DOHH2 (cell line): ENCODE results near the gene ATG16L1.

Experiments
- H3F3A ChIP-seq: fragments of 200-600 bp; sonication (generic), shearing (Covaris generic); 2 replicates; pipeline ENCODE4 v1.6.0; 2016; ENCODE audit warnings: antibody characterized with exemption, mild to moderate bottlenecking; ENCODE audit not compliant: control insufficient read depth, insufficient read depth
- H3K27ac ChIP-seq: fragments of 200-600 bp; sonication (generic); 2 replicates; pipeline ENCODE4 v1.5.1; 2014; ENCODE audit warnings: low read depth, mild to moderate bottlenecking, low read length, moderate library complexity
- H3K27me3 ChIP-seq: fragments of 200-600 bp; sonication (generic); 2 replicates; pipeline ENCODE4 v1.6.1; 2014; ENCODE audit warnings: mild to moderate bottlenecking, low read length, mixed read lengths; ENCODE audit not compliant: control insufficient read depth
- H3K36me3 ChIP-seq: fragments of 200-600 bp; sonication (generic); 2 replicates; pipeline ENCODE4 v1.6.1; 2014; ENCODE audit warnings: mild to moderate bottlenecking, low read length, moderate library complexity, mixed read lengths; ENCODE audit not compliant: control insufficient read depth
- H3K4me1 ChIP-seq: fragments of 200-600 bp; sonication (generic); 2 replicates; pipeline ENCODE4 v1.6.1; 2014; ENCODE audit warnings: mild to moderate bottlenecking, low read length, mixed read lengths; ENCODE audit not compliant: control insufficient read depth
- H3K4me2 ChIP-seq: fragments of 200-600 bp; sonication (generic); 2 replicates; pipeline ENCODE4 v1.6.0; 2014; ENCODE audit warnings: mild to moderate bottlenecking, low read length, moderate library complexity
- H3K4me3 ChIP-seq: fragments of 200-600 bp; sonication (generic); 2 replicates; pipeline ENCODE4 v1.5.1; 2014; ENCODE audit warnings: mild to moderate bottlenecking, low read length, mixed read lengths
- H3K79me2 ChIP-seq: fragments of 200-600 bp; sonication (generic); 2 replicates; pipeline ENCODE4 v1.6.1; 2014; ENCODE audit warnings: mild to moderate bottlenecking, low read length, mixed read lengths; ENCODE audit not compliant: control insufficient read depth
- H3K9me2 ChIP-seq: fragments of 200-600 bp; sonication (generic); replicated peaks from 2 replicates; pipeline ENCODE4 v1.6.1; 2014; ENCODE audit warnings: mild to moderate bottlenecking, low read length, mixed read lengths; ENCODE audit not compliant: control insufficient read depth
- H3K9me3 ChIP-seq: fragments of 200-600 bp; sonication (generic); 2 replicates; pipeline ENCODE4 v1.6.1; 2014; ENCODE audit warnings: antibody characterized with exemption, low read length, mixed read lengths; ENCODE audit not compliant: control insufficient read depth, insufficient read depth
- H4K20me1 ChIP-seq: fragments of 200-600 bp; sonication (generic); 2 replicates; pipeline ENCODE4 v1.6.0; 2014; ENCODE audit warnings: low read depth, mild to moderate bottlenecking, antibody characterized with exemption, low read length, moderate library complexity; ENCODE audit not compliant: control insufficient read depth, insufficient read depth
- EZH2phosphoT487 ChIP-seq: fragments of 200-600 bp; sonication (generic); IDR thresholded peaks from 2 replicates; pipeline ENCODE4 v1.6.1; 2017; ENCODE audit warnings: borderline replicate concordance, mild to moderate bottlenecking, antibody characterized with exemption, low read length, moderate library complexity, mixed read lengths
- TF ChIP-seq, protein P1 (sequence below): fragments of 200-600 bp; sonication (generic); IDR thresholded peaks from one replicate; pipeline ENCODE4 v1.5.1; 2014; ENCODE audit warnings: antibody characterized with exemption, mild to moderate bottlenecking, low read depth, low read length; ENCODE audit not compliant: poor library complexity, severe bottlenecking

The ATG16L1 gene

DNA sequence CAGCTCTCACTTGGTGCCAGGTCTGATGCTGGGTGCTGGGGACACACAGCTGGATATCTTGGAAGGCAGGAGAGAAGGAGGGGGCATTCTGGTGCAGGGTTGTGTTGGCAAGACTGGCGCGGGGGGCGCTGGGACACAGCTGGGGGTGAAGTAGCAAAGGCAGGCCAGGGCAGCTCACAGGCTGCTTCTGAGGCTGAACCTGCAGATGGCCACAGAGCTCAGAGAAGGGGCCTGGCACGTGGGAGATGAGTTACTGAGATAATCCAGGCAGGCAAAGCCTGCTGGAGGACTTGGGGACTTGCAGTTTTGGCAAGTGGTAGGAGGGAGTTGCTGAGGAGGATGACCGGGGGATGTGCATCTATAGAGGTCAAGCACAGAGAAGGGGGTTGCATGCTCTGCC, 86.6 kb downstream of the ATG16L1 start:
- no peaks in the 10 kb centered on the region for H3K9me2 ChIP-seq
- no peak overlapping the region for H3K4me2 ChIP-seq
- H3K4me3 ChIP-seq, result no peak overlapping the region
- H3K9me3 ChIP-seq, result no peaks in the 10 kb centered on the region
- H3K36me3 ChIP-seq, result no peaks in the 10 kb centered on the region
- H3K27ac ChIP-seq, result no peak overlapping the region
- H3K79me2 ChIP-seq, result no peaks in the 10 kb centered on the region
- H3K4me1 ChIP-seq, result peaks cover 22% of the 10 kb centered on the region
- TF ChIP-seq, protein P1, sequence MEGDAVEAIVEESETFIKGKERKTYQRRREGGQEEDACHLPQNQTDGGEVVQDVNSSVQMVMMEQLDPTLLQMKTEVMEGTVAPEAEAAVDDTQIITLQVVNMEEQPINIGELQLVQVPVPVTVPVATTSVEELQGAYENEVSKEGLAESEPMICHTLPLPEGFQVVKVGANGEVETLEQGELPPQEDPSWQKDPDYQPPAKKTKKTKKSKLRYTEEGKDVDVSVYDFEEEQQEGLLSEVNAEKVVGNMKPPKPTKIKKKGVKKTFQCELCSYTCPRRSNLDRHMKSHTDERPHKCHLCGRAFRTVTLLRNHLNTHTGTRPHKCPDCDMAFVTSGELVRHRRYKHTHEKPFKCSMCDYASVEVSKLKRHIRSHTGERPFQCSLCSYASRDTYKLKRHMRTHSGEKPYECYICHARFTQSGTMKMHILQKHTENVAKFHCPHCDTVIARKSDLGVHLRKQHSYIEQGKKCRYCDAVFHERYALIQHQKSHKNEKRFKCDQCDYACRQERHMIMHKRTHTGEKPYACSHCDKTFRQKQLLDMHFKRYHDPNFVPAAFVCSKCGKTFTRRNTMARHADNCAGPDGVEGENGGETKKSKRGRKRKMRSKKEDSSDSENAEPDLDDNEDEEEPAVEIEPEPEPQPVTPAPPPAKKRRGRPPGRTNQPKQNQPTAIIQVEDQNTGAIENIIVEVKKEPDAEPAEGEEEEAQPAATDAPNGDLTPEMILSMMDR, result no peak
- no peak for TF ChIP-seq EZH2phosphoT487
- H3K27me3 ChIP-seq, result peaks cover 22% of the 10 kb centered on the region
- H4K20me1 ChIP-seq, result no peaks in the 10 kb centered on the region
- no peaks in the 10 kb centered on the region; the same call in 1 of the 2 replicates for H3F3A ChIP-seq

DNA sequence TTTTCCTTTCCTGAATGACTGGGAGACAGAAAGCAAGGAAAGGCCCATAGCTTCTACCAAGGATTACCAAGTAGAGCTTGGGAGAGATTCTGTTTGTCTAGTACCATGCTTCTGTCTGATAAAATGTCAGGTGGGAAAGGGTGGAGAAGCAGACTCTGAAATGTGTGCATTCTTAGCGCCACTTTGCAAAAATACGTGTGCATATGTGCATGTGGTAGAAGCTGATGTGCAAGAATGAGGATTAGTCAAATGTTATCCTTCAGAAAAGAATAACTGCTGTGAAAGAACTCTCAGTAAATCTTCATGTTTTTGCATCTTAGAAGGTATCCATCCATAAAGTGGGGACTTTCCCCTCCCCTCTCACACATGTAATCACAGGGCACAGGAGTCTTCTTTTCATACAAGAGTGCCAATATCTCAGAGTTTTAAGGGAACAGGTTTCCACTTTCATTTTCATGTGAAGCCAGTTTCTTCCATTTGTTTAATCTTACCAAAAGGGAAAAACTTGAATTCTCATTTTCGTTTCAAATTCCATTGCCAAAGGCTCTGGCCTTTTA, 87.4 kb downstream of the ATG16L1 start:
- H3F3A ChIP-seq, result no peaks in the 10 kb centered on the region; the same call in 1 of the 2 replicates
- H3K4me1 ChIP-seq, result peaks cover 13% of the 10 kb centered on the region
- no peaks in the 10 kb centered on the region for H3K79me2 ChIP-seq
- H3K36me3 ChIP-seq, result no peaks in the 10 kb centered on the region
- H3K4me3 ChIP-seq, result no peak overlapping the region
- H3K27me3 ChIP-seq, result peaks cover 18% of the 10 kb centered on the region
- H3K9me3 ChIP-seq, result no peaks in the 10 kb centered on the region
- no peaks in the 10 kb centered on the region for H4K20me1 ChIP-seq
- no peak overlapping the region for H3K27ac ChIP-seq
- no peaks in the 10 kb centered on the region for H3K9me2 ChIP-seq
- no peak overlapping the region for H3K4me2 ChIP-seq
- no peak for TF ChIP-seq EZH2phosphoT487
- TF ChIP-seq, protein P1, result no peak

DNA sequence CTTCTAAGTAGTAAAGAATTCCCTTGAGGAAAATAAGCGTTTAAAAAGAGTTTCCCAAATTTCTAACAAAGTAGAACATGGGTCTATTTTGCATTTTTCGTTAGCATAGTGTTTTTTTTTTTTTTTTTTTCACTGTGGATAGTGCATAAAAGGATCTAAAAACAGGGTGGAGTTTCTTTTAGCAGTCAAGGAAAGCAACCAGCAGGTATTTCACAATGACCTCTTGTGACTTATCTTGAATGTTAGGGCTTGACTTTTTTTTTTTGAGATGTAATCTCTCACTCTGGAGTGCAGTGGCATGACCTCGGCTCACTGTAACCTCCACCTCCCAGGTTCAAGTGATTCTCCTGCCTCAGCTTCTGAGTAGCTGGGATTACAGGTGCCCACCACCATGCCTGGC, 88.0 kb downstream of the ATG16L1 start:
- Histone ChIP-seq H4K20me1 (no peaks in the 10 kb centered on the region), H3K27me3 (peaks cover 19% of the 10 kb centered on the region), H3K79me2 (no peaks in the 10 kb centered on the region), H3K9me2 (no peaks in the 10 kb centered on the region), H3K27ac (no peak overlapping the region), H3K9me3 (no peaks in the 10 kb centered on the region), H3K36me3 (no peaks in the 10 kb centered on the region), H3K4me3 (no peak overlapping the region), H3F3A (no peaks in the 10 kb centered on the region; the same call in 1 of the 2 replicates), H3K4me1 (peaks cover 12% of the 10 kb centered on the region), H3K4me2 (no peak overlapping the region)
- TF ChIP-seq, protein P1, result no peak
- TF ChIP-seq EZH2phosphoT487, result no peak
